HepG2 (cell line): ENCODE data around the gene TUBAL3. TPM values are rescaled to one million over a fixed set of nuclear protein-coding genes. Genes with fewer than 3 reads are reported as not detected.

Experiments
- CSRNP1 ChIP-seq: sonication (generic); formaldehyde crosslinking; IDR thresholded peaks from 2 replicates; pipeline ENCODE4 v1.8.1; 2023; ENCODE audit warnings: mild to moderate bottlenecking, missing genetic modification reagents
- EHMT2 ChIP-seq: fragments of 200-600 bp; sonication (generic); IDR thresholded peaks from 2 replicates; pipeline ENCODE4 v1.7.0; 2017; ENCODE audit warnings: antibody characterized with exemption, low read depth, low read length, borderline replicate concordance
- JUN ChIP-seq: sonication (generic); formaldehyde crosslinking; IDR thresholded peaks from 2 replicates; pipeline ENCODE4 v1.4.0; 2020; ENCODE audit warnings: mild to moderate bottlenecking, missing genetic modification reagents
- KDM1A ChIP-seq: IDR thresholded peaks from 2 replicates; pipeline ENCODE4 v1.6.1; 2016; ENCODE audit warnings: missing compliant biosample characterization
- POGZ ChIP-seq: sonication (generic); formaldehyde crosslinking; IDR thresholded peaks from 2 replicates; pipeline ENCODE4 v1.4.0; 2020; ENCODE audit warnings: mild to moderate bottlenecking, missing genetic modification reagents
- SP2 ChIP-seq: sonication (generic); formaldehyde crosslinking; IDR thresholded peaks from 2 replicates; pipeline ENCODE4 v1.5.1; 2020; ENCODE audit warnings: mild to moderate bottlenecking, missing genetic modification reagents
- TBL1XR1 ChIP-seq: fragments of 150-350 bp; IDR thresholded peaks from 2 replicates; pipeline ENCODE4 v1.6.1; 2014; ENCODE audit warnings: borderline replicate concordance, low read length; ENCODE audit not compliant: partially characterized antibody
- THAP7 ChIP-seq: sonication (generic); formaldehyde crosslinking; IDR thresholded peaks from 2 replicates; pipeline ENCODE4 v1.8.1; 2023; ENCODE audit warnings: mild to moderate bottlenecking, missing genetic modification reagents
- ZNF407 ChIP-seq: sonication (generic); formaldehyde crosslinking; IDR thresholded peaks from one replicate; pipeline ENCODE4 v1.5.1; 2020; ENCODE audit warnings: mild to moderate bottlenecking, missing genetic modification reagents; ENCODE audit errors: not compliant biosample characterization
- ZNF569 ChIP-seq: sonication (generic); formaldehyde crosslinking; IDR thresholded peaks from 2 replicates; pipeline ENCODE4 v1.5.0; 2020; ENCODE audit warnings: mild to moderate bottlenecking, missing genetic modification reagents, moderate library complexity, borderline replicate concordance
- ZNF577 ChIP-seq: sonication (generic); formaldehyde crosslinking; IDR thresholded peaks from 2 replicates; pipeline ENCODE4 v1.4.0; 2020; ENCODE audit warnings: mild to moderate bottlenecking, low read depth, missing genetic modification reagents, borderline replicate concordance
- ZNF616 ChIP-seq: sonication (generic); formaldehyde crosslinking; IDR thresholded peaks from 2 replicates; pipeline ENCODE4 v1.5.0; 2020; ENCODE audit warnings: low read depth, mild to moderate bottlenecking, missing genetic modification reagents
- polyA plus RNA-seq, 8 experiments: library from polyadenylated mRNA; depleted of rRNA in 3 of 8; stranded (reverse) in 7 of 8; unstranded in 1 of 8; fragments of >200 nt; fragmentation: Illumina TruSeq in 4 of 8; extraction: Trizol in 4 of 8; gene quantifications; 2 replicates each; pipeline versions ENCODE4 v1.2.1 to v1.2.3, GENCODE V29; 2011 to 2016; ENCODE audit warnings: low read depth in 4 of 8, missing spikeins in 1 of 8, mixed read lengths in 1 of 8; ENCODE audit not compliant: insufficient read depth in 1 of 8
- total RNA-seq, 5 experiments: library from RNA; depleted of rRNA; stranded (reverse); fragments of >200 nt; fragmentation: Illumina TruSeq; extraction: Trizol; gene quantifications; 2 replicates each; pipeline ENCODE4 v1.2.3, GENCODE V29; 2016; ENCODE audit warnings: low read depth in 1 of 5
- TF ChIP-seq, protein P1 (sequence below): sonication (generic); formaldehyde crosslinking; IDR thresholded peaks from 2 replicates; pipeline ENCODE4 v1.4.0; 2020; ENCODE audit warnings: missing genetic modification reagents
- TF ChIP-seq, protein P2 (sequence below): sonication (generic); formaldehyde crosslinking; IDR thresholded peaks from 2 replicates; pipeline ENCODE4 v1.5.1; 2020; ENCODE audit warnings: missing genetic modification reagents, mild to moderate bottlenecking, borderline replicate concordance

Gene TUBAL3
- total and polyA plus RNA-seq, 2 of the 13 experiments (the other 11 are each of a cell fraction or from before 2014, with no cell fraction given) = 0.07 to 0.26 TPM

GRCh38 chr10:5446390-5446926, 41.8 kb upstream of the TUBAL3 start (continued):
- peak; percentile 72; the same call in 1 of the 2 replicates for TF ChIP-seq ZNF616 (CRISPR knock-in tag)
- TF ChIP-seq, protein P1, sequence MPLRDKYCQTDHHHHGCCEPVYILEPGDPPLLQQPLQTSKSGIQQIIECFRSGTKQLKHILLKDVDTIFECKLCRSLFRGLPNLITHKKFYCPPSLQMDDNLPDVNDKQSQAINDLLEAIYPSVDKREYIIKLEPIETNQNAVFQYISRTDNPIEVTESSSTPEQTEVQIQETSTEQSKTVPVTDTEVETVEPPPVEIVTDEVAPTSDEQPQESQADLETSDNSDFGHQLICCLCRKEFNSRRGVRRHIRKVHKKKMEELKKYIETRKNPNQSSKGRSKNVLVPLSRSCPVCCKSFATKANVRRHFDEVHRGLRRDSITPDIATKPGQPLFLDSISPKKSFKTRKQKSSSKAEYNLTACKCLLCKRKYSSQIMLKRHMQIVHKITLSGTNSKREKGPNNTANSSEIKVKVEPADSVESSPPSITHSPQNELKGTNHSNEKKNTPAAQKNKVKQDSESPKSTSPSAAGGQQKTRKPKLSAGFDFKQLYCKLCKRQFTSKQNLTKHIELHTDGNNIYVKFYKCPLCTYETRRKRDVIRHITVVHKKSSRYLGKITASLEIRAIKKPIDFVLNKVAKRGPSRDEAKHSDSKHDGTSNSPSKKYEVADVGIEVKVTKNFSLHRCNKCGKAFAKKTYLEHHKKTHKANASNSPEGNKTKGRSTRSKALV = peak; percentile 80; the same call in 1 of the 2 replicates
- peak; percentile 58 for TF ChIP-seq ZNF407
- no peak for TF ChIP-seq ZNF577
- peak; percentile 78; the same call in 1 of the 2 replicates for TF ChIP-seq CSRNP1 (CRISPR knock-in tag)
- TF ChIP-seq THAP7 = no peak
- peak; percentile 80 for TF ChIP-seq POGZ
- peak; percentile 70 for TF ChIP-seq TBL1XR1
- TF ChIP-seq, protein P2, sequence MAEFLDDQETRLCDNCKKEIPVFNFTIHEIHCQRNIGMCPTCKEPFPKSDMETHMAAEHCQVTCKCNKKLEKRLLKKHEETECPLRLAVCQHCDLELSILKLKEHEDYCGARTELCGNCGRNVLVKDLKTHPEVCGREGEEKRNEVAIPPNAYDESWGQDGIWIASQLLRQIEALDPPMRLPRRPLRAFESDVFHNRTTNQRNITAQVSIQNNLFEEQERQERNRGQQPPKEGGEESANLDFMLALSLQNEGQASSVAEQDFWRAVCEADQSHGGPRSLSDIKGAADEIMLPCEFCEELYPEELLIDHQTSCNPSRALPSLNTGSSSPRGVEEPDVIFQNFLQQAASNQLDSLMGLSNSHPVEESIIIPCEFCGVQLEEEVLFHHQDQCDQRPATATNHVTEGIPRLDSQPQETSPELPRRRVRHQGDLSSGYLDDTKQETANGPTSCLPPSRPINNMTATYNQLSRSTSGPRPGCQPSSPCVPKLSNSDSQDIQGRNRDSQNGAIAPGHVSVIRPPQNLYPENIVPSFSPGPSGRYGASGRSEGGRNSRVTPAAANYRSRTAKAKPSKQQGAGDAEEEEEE = no peak
- no peak for TF ChIP-seq SP2
- 0 out of 2 replicates have a peak, but pooled peaks have one; percentile 34 for TF ChIP-seq JUN
- peak; percentile 21; the same call in 1 of the 2 replicates for TF ChIP-seq KDM1A (CRISPR knock-in tag)
- no peak for TF ChIP-seq ZNF569 (CRISPR knock-in tag)
- no peak for TF ChIP-seq EHMT2
